ENCODE data around the gene GABBR1. TPM values are rescaled to one million over a fixed set of nuclear protein-coding genes. Genes with fewer than 3 reads are reported as not detected.
"Not testable (repeated sequence)": the region's sequence is repeated elsewhere in the genome, so short reads cannot be mapped to it uniquely, and the experiment has no call there.

GABBR1 gene
- 9.4 and 10.7 TPM in 2 replicates for total RNA-seq (2014; rRNA removed; shearing (Covaris generic))
- 14.9 and 20.3 TPM in 2 replicates for polyA plus RNA-seq (2015; cell fraction: cytosol; rRNA removed)
- 214 and 232 TPM in 2 replicates for polyA plus RNA-seq (2015; cell fraction: nucleus; rRNA removed)

DNA sequence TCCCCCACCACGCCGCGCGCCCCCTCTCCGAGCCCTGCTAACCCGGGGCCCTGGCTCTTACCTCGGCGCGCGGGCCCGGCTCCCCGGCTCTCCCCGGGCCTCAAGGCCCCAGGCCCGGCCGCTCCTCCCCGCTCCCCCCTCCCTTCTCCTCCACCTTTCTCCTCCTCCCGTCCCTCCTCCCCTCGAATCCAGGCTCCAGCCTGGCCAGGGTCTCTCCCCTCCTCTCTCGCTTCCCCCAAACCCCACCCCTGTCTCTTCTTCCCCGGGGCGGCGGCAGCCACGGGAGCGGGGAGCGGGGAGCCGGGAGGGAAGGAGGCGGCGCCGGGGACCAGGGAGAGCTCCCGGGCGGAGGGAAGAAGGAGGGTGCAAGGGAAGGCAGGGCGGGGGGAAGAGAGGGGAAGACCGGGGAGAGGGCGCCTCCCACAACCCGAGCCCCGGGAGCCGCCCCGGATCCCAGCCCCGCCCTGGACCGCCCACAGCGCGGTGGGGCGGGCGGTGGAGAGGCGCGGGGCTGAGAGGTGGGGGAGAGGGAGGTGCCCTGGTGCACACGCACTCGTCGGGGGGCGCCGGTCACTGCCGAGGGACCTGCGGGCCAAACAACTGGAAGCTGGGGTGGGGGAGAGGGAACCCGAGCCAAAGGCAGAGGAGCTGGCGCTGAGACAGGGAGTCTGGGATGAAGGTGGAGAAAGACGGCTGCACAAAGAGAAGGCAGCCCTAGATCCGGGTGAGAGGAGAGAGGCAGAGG, at the start of gene GABBR1:
Gene GABBR1, minus strand, starts transcription at position 395 of the 745 bp plus-strand sequence. CDS start 798 bp downstream, outside the sequence.
- in situ Hi-C loops (cut with HindIII; ENCODE audit: low pct_unique_long_range_greater_than_20kb, low sequenced_read_pairs), result no loop called here
- peak; percentile 81 for DNase-seq (ENCODE audit: low read depth, low spot score)

DNA sequence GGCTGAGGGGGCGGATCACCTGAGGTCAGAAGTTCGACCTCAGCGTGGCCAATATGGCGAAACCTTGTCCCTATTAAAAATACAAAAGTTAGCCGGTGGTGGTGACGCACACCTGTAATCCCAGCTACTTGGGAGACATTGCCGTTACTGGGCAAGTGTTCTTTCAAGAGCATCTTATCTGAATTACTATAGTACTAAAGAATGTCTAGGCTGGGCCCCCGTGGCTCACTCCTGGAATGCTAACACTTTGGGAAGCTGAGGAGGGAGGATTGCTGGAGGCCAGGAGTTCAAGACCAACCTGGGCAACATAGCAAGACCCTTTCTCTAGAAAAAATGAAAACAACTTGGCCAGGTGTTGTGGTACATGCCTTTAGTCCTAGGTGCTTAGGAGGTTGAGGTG, 48.8 kb upstream of the GABBR1 start:
- in situ Hi-C loops (cut with HindIII; ENCODE audit: low pct_unique_long_range_greater_than_20kb, low sequenced_read_pairs), result no loop called here

GRCh38 chr6:29680904-29681303, 47.9 kb upstream of the GABBR1 start, which contains the start of gene ZFP57:
Gene ZFP57, minus strand, starts transcription at chr6:29681152. Its CDS starts 4,149 bp downstream, at chr6:29677003.
- in situ Hi-C loops (cut with HindIII; ENCODE audit: low pct_unique_long_range_greater_than_20kb, low sequenced_read_pairs), result no loop called here
- DNase-seq (ENCODE audit: low read depth, low spot score), result no peak

More for the DNA sequence above, 48.8 kb upstream of the GABBR1 start:
- no peak for DNase-seq (ENCODE audit: low read depth, low spot score)

DNA sequence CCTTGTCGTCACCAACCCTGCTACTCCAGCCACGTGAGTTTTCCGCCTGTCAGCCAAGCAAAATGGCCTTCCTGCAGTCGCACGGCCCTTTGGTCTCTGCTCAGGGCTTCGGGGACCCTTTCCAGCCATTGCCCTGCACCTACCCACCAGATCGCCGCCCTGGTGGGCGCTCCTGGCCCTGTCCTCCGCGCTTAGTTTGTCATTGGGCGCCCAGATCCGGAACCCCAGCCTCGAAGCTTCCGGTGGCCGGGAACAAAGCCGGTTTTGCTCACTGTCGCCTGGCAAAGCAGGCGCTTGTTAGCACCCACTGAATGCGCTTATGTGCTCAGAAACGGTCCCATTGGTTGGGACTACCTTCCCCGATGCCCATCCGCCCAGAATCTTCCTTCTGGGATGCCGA, 47.4 kb upstream of the GABBR1 start:
- no peak for DNase-seq (ENCODE audit: low read depth, low spot score)
- in situ Hi-C loops (cut with HindIII; ENCODE audit: low pct_unique_long_range_greater_than_20kb, low sequenced_read_pairs), result no loop called here

- no peak for DNase-seq (ENCODE audit: low read depth, low spot score)
- in situ Hi-C loops (cut with HindIII; ENCODE audit: low pct_unique_long_range_greater_than_20kb, low sequenced_read_pairs), result no loop called here
Observed at GRCh38 chr6:29679962-29680361, 47.0 kb upstream of the GABBR1 start.

GRCh38 chr6:29678114-29678513, 45.1 kb upstream of the GABBR1 start:
- DNase-seq (ENCODE audit: low read depth, low spot score), result no peak
- in situ Hi-C loops (cut with HindIII; ENCODE audit: low pct_unique_long_range_greater_than_20kb, low sequenced_read_pairs), result no loop called here

DNA sequence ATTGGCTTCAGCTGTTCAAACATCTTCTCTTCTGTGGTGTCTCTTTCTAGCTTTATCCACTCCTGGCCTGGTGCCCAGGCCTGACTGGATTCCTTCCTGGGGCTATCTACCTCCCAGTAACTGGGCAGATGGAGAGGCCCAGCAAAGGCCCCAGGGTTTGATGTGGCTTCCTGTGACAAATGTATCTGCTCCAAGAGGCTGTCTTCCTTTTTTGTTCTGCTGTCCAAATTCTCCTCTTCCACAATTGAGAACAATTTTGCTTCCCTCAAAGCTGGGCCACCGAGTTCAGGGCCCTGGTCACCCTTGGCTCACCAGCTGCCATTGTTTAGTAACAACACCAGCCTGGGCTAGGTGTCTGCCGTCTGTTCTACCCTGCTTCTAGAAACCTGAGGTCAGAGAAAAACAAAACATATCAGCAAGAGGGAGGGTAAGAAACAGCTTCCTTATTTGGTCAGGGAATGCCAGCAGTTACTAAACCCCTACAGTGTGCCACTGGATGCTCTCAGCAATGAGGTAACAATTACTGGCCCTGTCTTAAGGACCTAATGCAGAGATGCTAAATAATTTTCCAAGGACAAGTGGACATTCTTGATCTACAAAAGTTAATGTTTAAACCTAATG, 44.1 kb upstream of the GABBR1 start:
- no peak for DNase-seq (ENCODE audit: low read depth, low spot score)

DNA sequence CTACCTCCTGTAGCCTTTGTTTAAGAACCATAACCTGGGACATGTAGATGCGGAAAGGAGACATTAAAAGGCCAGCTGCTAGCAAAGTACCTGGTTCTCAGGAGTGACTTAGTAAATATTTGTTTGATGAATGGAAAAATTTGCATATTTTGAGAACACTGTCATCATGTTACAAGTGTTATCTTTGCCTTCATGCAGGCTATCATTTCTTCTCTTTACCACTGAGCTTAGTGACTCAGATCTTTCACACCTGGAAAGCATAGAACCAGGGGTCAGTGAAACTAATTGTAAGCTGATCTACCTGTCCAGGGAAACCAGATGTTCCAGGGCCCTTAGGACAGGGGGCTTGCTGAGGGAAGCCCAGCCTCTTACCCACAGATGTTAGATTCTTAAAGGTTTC, 42.6 kb upstream of the GABBR1 start:
- in situ Hi-C loops (cut with HindIII; ENCODE audit: low pct_unique_long_range_greater_than_20kb, low sequenced_read_pairs), result no loop called here
- no peak for DNase-seq (ENCODE audit: low read depth, low spot score)

More for the DNA sequence above, 44.1 kb upstream of the GABBR1 start:
- in situ Hi-C loops (cut with HindIII; ENCODE audit: low pct_unique_long_range_greater_than_20kb, low sequenced_read_pairs), result no loop called here

DNA sequence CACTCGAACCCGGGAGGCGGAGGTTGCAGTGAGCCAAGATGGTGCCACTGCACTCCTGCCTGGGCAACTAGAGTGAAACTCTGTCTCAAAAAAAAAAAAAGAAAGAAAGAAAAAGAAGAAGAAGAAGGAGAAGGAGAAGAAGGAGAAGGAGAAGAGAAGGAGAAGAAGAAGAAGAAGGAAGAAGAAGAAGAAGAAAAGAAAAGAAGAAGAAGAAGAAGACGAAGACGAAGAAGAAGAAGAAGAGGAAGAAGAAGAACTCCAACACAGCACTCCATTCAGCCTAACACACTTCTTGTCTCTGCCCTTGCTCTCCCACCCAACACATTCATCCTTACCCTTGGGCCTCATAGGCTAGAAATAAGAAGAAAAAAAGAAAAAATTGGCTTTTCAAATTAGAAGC, 41.0 kb upstream of the GABBR1 start:
- DNase-seq (ENCODE audit: low read depth, low spot score), result no peak
- in situ Hi-C loops (cut with HindIII; ENCODE audit: low pct_unique_long_range_greater_than_20kb, low sequenced_read_pairs), result no loop called here

DNA sequence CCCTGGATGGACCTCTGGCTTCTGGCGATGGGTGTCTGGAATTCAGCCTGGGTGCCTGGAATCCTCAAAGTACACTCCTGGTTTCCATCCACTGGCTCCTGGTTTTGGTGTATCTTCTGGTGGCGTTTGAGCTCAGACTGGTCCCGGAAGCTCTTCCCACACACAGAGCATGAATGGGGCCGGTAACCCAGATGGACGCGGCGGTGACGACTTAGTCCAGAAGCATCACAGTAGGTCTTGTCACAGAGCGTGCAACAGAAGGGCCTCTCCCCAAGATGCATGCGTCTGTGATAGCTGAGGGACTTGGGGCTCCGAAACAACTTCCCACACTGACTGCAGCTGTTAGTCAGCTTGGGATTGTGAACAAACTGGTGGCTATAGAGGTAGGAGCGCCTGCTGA, 40.2 kb upstream of the GABBR1 start:
- DNase-seq (ENCODE audit: low read depth, low spot score), result no peak
- in situ Hi-C loops (cut with HindIII; ENCODE audit: low pct_unique_long_range_greater_than_20kb, low sequenced_read_pairs), result no loop called here

DNA sequence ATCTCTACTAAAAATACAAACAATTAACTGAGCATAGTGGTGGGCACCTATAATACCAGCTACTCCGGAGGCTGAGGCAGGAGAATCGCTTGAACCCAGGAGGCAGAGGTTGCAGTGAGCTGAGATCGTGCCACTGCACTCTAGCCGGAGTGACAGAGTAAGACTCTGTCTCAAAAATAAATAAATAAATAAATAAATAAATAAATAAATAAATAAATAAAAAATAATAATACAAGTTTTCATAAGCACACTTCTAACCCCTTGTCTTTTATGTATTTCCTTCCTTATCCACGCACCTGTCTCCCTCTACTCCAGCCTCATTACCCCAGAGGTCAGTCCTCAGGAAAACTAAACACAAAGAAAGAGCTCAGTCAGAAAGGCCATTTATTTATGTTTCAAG, 39.1 kb upstream of the GABBR1 start:
- DNase-seq (ENCODE audit: low read depth, low spot score); in situ Hi-C loops (cut with HindIII; ENCODE audit: low pct_unique_long_range_greater_than_20kb, low sequenced_read_pairs): not testable (repeated sequence)

DNA sequence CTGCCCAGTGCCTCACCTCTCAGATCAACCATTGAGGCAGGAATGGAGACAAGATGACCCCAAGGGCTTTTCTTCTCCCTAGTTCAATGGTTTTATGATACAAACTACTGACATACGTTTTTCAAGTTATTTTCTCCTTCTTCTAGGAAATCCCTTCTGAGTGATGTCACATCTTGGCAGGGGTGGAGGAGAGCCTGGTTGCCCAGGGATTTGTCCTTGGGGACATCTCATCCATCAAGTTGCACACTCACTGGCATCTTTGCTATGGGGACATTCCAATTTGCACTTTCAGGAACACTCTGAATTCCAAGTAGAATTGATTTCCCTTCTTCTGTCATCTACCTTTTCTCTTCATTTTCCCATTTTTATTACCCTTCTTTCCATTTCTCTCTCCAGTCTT, 38.0 kb upstream of the GABBR1 start:
- DNase-seq (ENCODE audit: low read depth, low spot score), result no peak
- in situ Hi-C loops (cut with HindIII; ENCODE audit: low pct_unique_long_range_greater_than_20kb, low sequenced_read_pairs), result no loop called here

- in situ Hi-C loops (cut with HindIII; ENCODE audit: low pct_unique_long_range_greater_than_20kb, low sequenced_read_pairs), result no loop called here
- no peak for DNase-seq (ENCODE audit: low read depth, low spot score)
Observed at GRCh38 chr6:29667158-29667557, 34.2 kb upstream of the GABBR1 start.

- in situ Hi-C loops (cut with HindIII; ENCODE audit: low pct_unique_long_range_greater_than_20kb, low sequenced_read_pairs), result no loop called here
- DNase-seq (ENCODE audit: low read depth, low spot score), result no peak
Observed at GRCh38 chr6:29666826-29667130, 33.8 kb upstream of the GABBR1 start.

- in situ Hi-C loops (cut with HindIII; ENCODE audit: low pct_unique_long_range_greater_than_20kb, low sequenced_read_pairs), result no loop called here
- no peak for DNase-seq (ENCODE audit: low read depth, low spot score)
Observed at GRCh38 chr6:29665942-29666825, 33.2 kb upstream of the GABBR1 start.

GRCh38 chr6:29663300-29664042, 30.5 kb upstream of the GABBR1 start:
- DNase-seq (ENCODE audit: low read depth, low spot score), result no peak
- in situ Hi-C loops (cut with HindIII; ENCODE audit: low pct_unique_long_range_greater_than_20kb, low sequenced_read_pairs), result no loop called here

DNA sequence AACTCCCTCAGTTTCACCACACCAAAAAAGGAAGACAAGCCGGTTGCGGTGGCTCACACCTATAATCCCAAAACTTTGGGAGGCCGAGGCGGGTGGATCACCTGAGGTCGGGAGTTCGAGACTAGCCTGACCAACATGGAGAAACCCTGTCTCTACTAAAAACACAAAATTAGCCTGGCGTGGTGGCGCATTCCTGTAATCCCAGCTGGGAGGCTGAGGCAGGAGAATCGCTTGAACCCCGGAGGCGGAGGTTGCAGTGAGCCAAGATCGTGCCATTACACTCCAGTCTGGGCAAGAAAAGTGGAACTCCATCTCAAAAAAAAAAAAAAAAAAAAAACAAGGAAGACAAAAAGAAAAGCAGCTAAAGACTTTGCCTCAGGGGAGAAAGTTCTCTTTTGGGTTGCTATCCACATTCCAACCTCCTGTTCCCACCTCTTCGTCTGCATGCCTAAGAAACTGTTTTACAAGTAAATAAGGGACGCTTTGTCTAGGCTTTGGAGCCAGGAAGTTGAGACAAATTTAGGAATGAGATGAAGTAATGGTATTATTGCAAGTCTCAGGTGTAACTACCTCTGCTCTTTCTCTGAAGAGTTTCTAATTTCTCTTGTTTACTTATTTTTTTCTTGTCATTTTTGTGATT, 28.6 kb upstream of the GABBR1 start:
- in situ Hi-C loops (cut with HindIII; ENCODE audit: low pct_unique_long_range_greater_than_20kb, low sequenced_read_pairs), result not testable (repeated sequence)
- DNase-seq (ENCODE audit: low read depth, low spot score), result peak; percentile 86

Data from SK-MEL-5 (cell line).